Adrenal gland (tissue), 12 donors: ENCODE measurements around the gene TMX1. TPM values are rescaled to one million over a fixed set of nuclear protein-coding genes. Genes with fewer than 3 reads are reported as not detected.

Experiments used
- DNase-seq, 7 donors: peaks; one replicate each; pipeline ENCODE4 v3.0.0-alpha.2; 2019 to 2020
- H3K27ac ChIP-seq, 5 donors: fragments of 200-600 bp; sonication (generic) in 4 of 5; 1 replicate in 3 of 5; 2 replicates in 2 of 5; pipeline versions ENCODE4 v1.5.1 to v1.8.0; 2016 to 2020; ENCODE audit warnings: mild to moderate bottlenecking in 1 of 5
- H3K27me3 ChIP-seq: fragments of 200-600 bp; 2 replicates; pipeline ENCODE4 v1.8.0; 2021
- H3K36me3 ChIP-seq, 2 donors: fragments of 200-600 bp; replicated peaks in 1 of 2; 1 replicate in 1 of 2; 2 replicates in 1 of 2; pipeline versions ENCODE4 v1.5.1 to v1.8.0; 2018 to 2022
- H3K4me1 ChIP-seq, 2 donors: fragments of 200-600 bp; replicated peaks in 1 of 2; 1 replicate in 1 of 2; 2 replicates in 1 of 2; pipeline versions ENCODE4 v1.5.1 to v1.8.0; 2018 to 2021
- H3K4me3 ChIP-seq, 4 donors: fragments of 200-600 bp; sonication (generic) in 3 of 4; one replicate each; pipeline ENCODE4 v1.5.1; 2016 to 2018
- H3K9me3 ChIP-seq, 3 donors: fragments of 200-600 bp; sonication (generic) in 1 of 3; replicated peaks in 1 of 3; 1 replicate in 2 of 3; 2 replicates in 1 of 3; pipeline versions ENCODE4 v1.5.1 to v1.8.0; 2016 to 2021
- CTCF ChIP-seq, 6 experiments: fragments of 450-650 bp in 4 of 6; fragments of 200-600 bp in 2 of 6; sonication (generic) in 1 of 6; IDR thresholded peaks; 1 replicate in 5 of 6; 2 replicates in 1 of 6; pipeline versions ENCODE4 v1.5.1 to v1.8.0; 2016 to 2021; ENCODE audit warnings: antibody characterized with exemption in 6 of 6, mild to moderate bottlenecking in 2 of 6, moderate library complexity in 1 of 6
- POLR2A ChIP-seq, 2 donors: fragments of 450-650 bp; IDR thresholded peaks; one replicate each; pipeline ENCODE4 v1.6.1; 2017; ENCODE audit warnings: antibody characterized with exemption in 2 of 2, mild to moderate bottlenecking in 2 of 2, moderate library complexity in 1 of 2
- WGBS, 4 donors: extraction: QIAGEN DNeasy Blood & Tissue Kit in 2 of 4; methylation state at CpG; one replicate each; pipeline versions ENCODE4 v1.1.5 to v1.1.7; 2013 to 2017; 5-methylcytosine and 5-hydroxymethylcytosine counted together
- intact Hi-C, 2 donors: fragments of 100-400 bp; cut with DNase I; formaldehyde crosslinking; loops; one replicate each; pipeline versions ENCODE4 v1.14.1 to v1.15.0; 2022 to 2023
- polyA plus RNA-seq, 3 donors: library from polyadenylated mRNA; stranded (reverse); fragments of 200-250 nt in 2 of 3; fragments of 350-450 nt in 1 of 3; fragmentation: Illumina TruSeq in 1 of 3; extraction: RNeasy Lipid Tissue Mini Kit (QIAGEN cat#74804) in 1 of 3; gene quantifications; one replicate each; pipeline ENCODE4 v1.2.3, GENCODE V29; 2013 to 2014
- total RNA-seq, 9 donors: library from RNA; depleted of rRNA in 4 of 9; stranded (reverse); fragments of >200 nt in 4 of 9; fragments of 120-200 nt in 1 of 9; fragmentation: NEBNext Ultra II Directional in 1 of 9; extraction: Animal tissue kit (Norgen Biotek cat#: 25700) in 1 of 9; gene quantifications; one replicate each; pipeline versions ENCODE4 v1.1.0 to v1.2.4, GENCODE V29; 2013 to 2023
- donor health status: healthy with polysubstance abuse.
- donor health status: Bipolar disorder and iron deficiency.
- donor health status: DM: yes; HTN: yes; CAD: no.
- donor health status: DM: no; HTN: no; CAD: no.
- donor health status: DM: no; HTN: no; CAD: no.
- donor health status: DM: yes; HTN: yes; CAD: no.

Gene TMX1
- total and polyA plus RNA-seq, 12 donors = 4.2 to 43.1 (median 30.2) TPM

- intact Hi-C loops = loop anchor here (5.0 to 10.0 kb wide), 3 partner anchors 371 to 494 kb away; partner anchors contain the start of gene FRMD6 (in 1 of the 2)
- Histone ChIP-seq H3K36me3 (no peaks in the 10 kb centered on the region), H3K27ac (no peak overlapping the region), H3K9me3 (no peaks in the 10 kb centered on the region), H3K4me1 (no peaks in the 10 kb centered on the region), H3K4me3 (no peak overlapping the region), H3K27me3 (no peaks in the 10 kb centered on the region)
- WGBS, 4 donors = 64 to 69% (median 66%) methylated on average over 8 of the region's 8 CpGs
- peak in 1 of 7 donors; percentile 3 for DNase-seq
- peak; percentile 53 to 96 (median 84) for TF ChIP-seq CTCF (IDR thresholded peaks at IDR 0.05)
- no peak for TF ChIP-seq POLR2A (IDR thresholded peaks at IDR 0.05)
These were observed 43.5 kb downstream of the TMX1 start for GRCh38 chr14:51283402-51284085.

- intact Hi-C loops = loop anchor here (5.0 to 10.0 kb wide), 3 partner anchors 371 to 493 kb away; partner anchors contain the start of gene FRMD6 (in 1 of the 2)
- Histone ChIP-seq H3K9me3 (no peaks in the 10 kb centered on the region), H3K27me3 (no peaks in the 10 kb centered on the region), H3K4me1 (no peaks in the 10 kb centered on the region), H3K27ac (no peak overlapping the region), H3K36me3 (no peaks in the 10 kb centered on the region), H3K4me3 (no peak overlapping the region)
- DNase-seq = no peak
- TF ChIP-seq CTCF (IDR thresholded peaks at IDR 0.05) (no peak), POLR2A (IDR thresholded peaks at IDR 0.05) (no peak)
These were observed 44.2 kb downstream of the TMX1 start for GRCh38 chr14:51284241-51284640.

- no peak overlapping the region for H3K27ac ChIP-seq
- 83 to 90% (median 87%) methylated on average over 1 of the region's 1 CpG for WGBS, 4 donors
- no peaks in the 10 kb centered on the region for H3K4me1 ChIP-seq
- H3K9me3 ChIP-seq = no peaks in the 10 kb centered on the region
- no peak overlapping the region for H3K4me3 ChIP-seq
- no peaks in the 10 kb centered on the region for H3K27me3 ChIP-seq
- DNase-seq = no peak
- TF ChIP-seq CTCF (IDR thresholded peaks at IDR 0.05) (no peak), POLR2A (IDR thresholded peaks at IDR 0.05) (no peak)
- no peaks in the 10 kb centered on the region for H3K36me3 ChIP-seq
- intact Hi-C loops = loop anchor here (10.0 kb wide), 2 partner anchors 370 to 490 kb away; partner anchors contain the start of gene FRMD6 (in 1 of the 2)
These were observed 45.1 kb downstream of the TMX1 start for GRCh38 chr14:51285120-51285519.

GRCh38 chr14:51289169-51289568 lies 49.1 kb downstream of the TMX1 start:
- TF ChIP-seq POLR2A (IDR thresholded peaks at IDR 0.05) (no peak), CTCF (IDR thresholded peaks at IDR 0.05) (no peak)
- Histone ChIP-seq H3K9me3 (no peaks in the 10 kb centered on the region), H3K4me3 (no peak overlapping the region), H3K27me3 (no peaks in the 10 kb centered on the region), H3K36me3 (no peaks in the 10 kb centered on the region), H3K27ac (no peak overlapping the region), H3K4me1 (peaks cover 4 to 11% of the 10 kb centered on the region in 2 donors)
- intact Hi-C loops = loop anchor here (10.0 kb wide), 2 partner anchors 366 to 486 kb away; partner anchors contain the start of gene FRMD6 (in 1 of the 2)
- no peak for DNase-seq
